Measurements from ENCODE around the gene COL7A1.

COL7A1 gene

GRCh38 chr3:48519277-48519643 lies 75.9 kb downstream of the COL7A1 start:
- H3K79me2 ChIP-seq (ENCODE audit: control insufficient read depth, insufficient read depth, low read length, poor library complexity) = no peaks in the 10 kb centered on the region
- DNase-seq = no peak
- no peak overlapping the region for H3K9ac ChIP-seq (ENCODE audit: low read length)
- H4K91ac ChIP-seq (ENCODE audit: low read depth, low read length) = no peak overlapping the region
- no peak overlapping the region for H3K27ac ChIP-seq (ENCODE audit: low read depth, low read length)
- no peak overlapping the region for H4K12ac ChIP-seq (ENCODE audit: low read depth, low read length)
- peaks cover 27 to 40% of the 10 kb centered on the region in 2 experiments for H3K36me3 ChIP-seq (ENCODE audit: control insufficient read depth in 1 of 2, insufficient read depth in 2 of 2, low read length in 2 of 2)
- H3K4me2 ChIP-seq (ENCODE audit: low read length) = no peak overlapping the region
- no peak overlapping the region for H3K18ac ChIP-seq (ENCODE audit: low read length)
- H2AFZ ChIP-seq (ENCODE audit: insufficient read depth, low read length, poor library complexity) = no peak overlapping the region
- H2AK5ac ChIP-seq (ENCODE audit: low read length) = no peak overlapping the region
- no peaks in the 10 kb centered on the region for H3K79me1 ChIP-seq (ENCODE audit: low read length)
- H3K4me3 ChIP-seq (ENCODE audit: low read depth, low read length) = no peak overlapping the region
- no peak overlapping the region for H2BK5ac ChIP-seq (ENCODE audit: low read depth, low read length, poor library complexity)
- no peak overlapping the region for H2BK120ac ChIP-seq (ENCODE audit: insufficient read depth, low read length, poor library complexity)
- no peaks in the 10 kb centered on the region for H3K9me3 ChIP-seq (ENCODE audit: insufficient read depth, low read depth, low read length)
- no peaks in the 10 kb centered on the region for H3K27me3 ChIP-seq (ENCODE audit: insufficient read depth, low read length)
- no peaks in the 10 kb centered on the region for H3K4me1 ChIP-seq (ENCODE audit: control insufficient read depth in 1 of 2, insufficient read depth in 2 of 2, low read length in 2 of 2)
- no peak overlapping the region for H4K8ac ChIP-seq (ENCODE audit: low read depth, low read length)
- H2BK12ac ChIP-seq (ENCODE audit: low read length) = no peak overlapping the region
- H3K14ac ChIP-seq (ENCODE audit: low read length) = no peak overlapping the region
- no peak overlapping the region for H3K4ac ChIP-seq (ENCODE audit: low read depth, low read length)
- WGBS (ENCODE audit: extremely low coverage, insufficient coverage, insufficient read length) = no CpG with 5 or more reads among the region's 9 CpGs
- H3K23ac ChIP-seq (ENCODE audit: low read length) = no peak overlapping the region

GRCh38 chr3:48518638-48519276 lies 76.4 kb downstream of the COL7A1 start:
- no peak overlapping the region for H4K91ac ChIP-seq (ENCODE audit: low read depth, low read length)
- H3K79me2 ChIP-seq (ENCODE audit: control insufficient read depth, insufficient read depth, low read length, poor library complexity) = no peaks in the 10 kb centered on the region

GRCh38 chr3:48518069-48518468 lies 77.1 kb downstream of the COL7A1 start:
- no peak overlapping the region for H3K23ac ChIP-seq (ENCODE audit: low read length)
- no CpG with 5 or more reads among the region's 6 CpGs for WGBS (ENCODE audit: extremely low coverage, insufficient coverage, insufficient read length)
- H3K27ac ChIP-seq (ENCODE audit: low read depth, low read length) = no peak overlapping the region
- H2AFZ ChIP-seq (ENCODE audit: insufficient read depth, low read length, poor library complexity) = no peak overlapping the region
- H3K4me1 ChIP-seq (ENCODE audit: control insufficient read depth in 1 of 2, insufficient read depth in 2 of 2, low read length in 2 of 2) = no peaks in the 10 kb centered on the region
- DNase-seq = no peak
- no peak overlapping the region for H4K8ac ChIP-seq (ENCODE audit: low read depth, low read length)
- H3K79me1 ChIP-seq (ENCODE audit: low read length) = no peaks in the 10 kb centered on the region
- H4K12ac ChIP-seq (ENCODE audit: low read depth, low read length) = no peak overlapping the region
- no peak overlapping the region for H3K4me2 ChIP-seq (ENCODE audit: low read length)
- H4K91ac ChIP-seq (ENCODE audit: low read depth, low read length) = no peak overlapping the region
- H3K4me3 ChIP-seq (ENCODE audit: low read depth, low read length) = no peak overlapping the region
- no peak overlapping the region for H2BK120ac ChIP-seq (ENCODE audit: insufficient read depth, low read length, poor library complexity)
- H3K18ac ChIP-seq (ENCODE audit: low read length) = no peak overlapping the region
- no peak overlapping the region for H2AK5ac ChIP-seq (ENCODE audit: low read length)
- H3K4ac ChIP-seq (ENCODE audit: low read depth, low read length) = no peak overlapping the region
- no peak overlapping the region for H2BK5ac ChIP-seq (ENCODE audit: low read depth, low read length, poor library complexity)
- H2BK12ac ChIP-seq (ENCODE audit: low read length) = no peak overlapping the region
- no peaks in the 10 kb centered on the region for H3K9me3 ChIP-seq (ENCODE audit: insufficient read depth, low read depth, low read length)
- no peak overlapping the region for H3K9ac ChIP-seq (ENCODE audit: low read length)
- no peaks in the 10 kb centered on the region for H3K27me3 ChIP-seq (ENCODE audit: insufficient read depth, low read length)
- H3K36me3 ChIP-seq (ENCODE audit: control insufficient read depth in 1 of 2, insufficient read depth in 2 of 2, low read length in 2 of 2) = peaks cover 21 to 32% of the 10 kb centered on the region in 2 experiments
- no peak overlapping the region for H3K14ac ChIP-seq (ENCODE audit: low read length)
- H3K79me2 ChIP-seq (ENCODE audit: control insufficient read depth, insufficient read depth, low read length, poor library complexity) = no peaks in the 10 kb centered on the region

More at GRCh38 chr3:48518638-48519276, 76.4 kb downstream of the COL7A1 start:
- Histone ChIP-seq H3K18ac (ENCODE audit: low read length) (no peak overlapping the region), H2BK120ac (ENCODE audit: insufficient read depth, low read length, poor library complexity) (no peak overlapping the region), H4K8ac (ENCODE audit: low read depth, low read length) (no peak overlapping the region), H3K4me2 (ENCODE audit: low read length) (no peak overlapping the region), H3K4me3 (ENCODE audit: low read depth, low read length) (no peak overlapping the region), H3K23ac (ENCODE audit: low read length) (no peak overlapping the region), H2AK5ac (ENCODE audit: low read length) (no peak overlapping the region), H2BK12ac (ENCODE audit: low read length) (no peak overlapping the region), H2AFZ (ENCODE audit: insufficient read depth, low read length, poor library complexity) (no peak overlapping the region), H3K27ac (ENCODE audit: low read depth, low read length) (no peak overlapping the region), H4K12ac (ENCODE audit: low read depth, low read length) (no peak overlapping the region), H3K4ac (ENCODE audit: low read depth, low read length) (no peak overlapping the region), H3K79me1 (ENCODE audit: low read length) (no peaks in the 10 kb centered on the region), H3K4me1 (ENCODE audit: control insufficient read depth in 1 of 2, insufficient read depth in 2 of 2, low read length in 2 of 2) (no peaks in the 10 kb centered on the region), H3K14ac (ENCODE audit: low read length) (no peak overlapping the region), H3K36me3 (ENCODE audit: control insufficient read depth in 1 of 2, insufficient read depth in 2 of 2, low read length in 2 of 2) (peaks cover 25 to 37% of the 10 kb centered on the region in 2 experiments), H3K9ac (ENCODE audit: low read length) (peak overlapping the region; percentile 0), H3K27me3 (ENCODE audit: insufficient read depth, low read length) (no peaks in the 10 kb centered on the region), H3K9me3 (ENCODE audit: insufficient read depth, low read depth, low read length) (no peaks in the 10 kb centered on the region), H2BK5ac (ENCODE audit: low read depth, low read length, poor library complexity) (no peak overlapping the region)
- no peak for DNase-seq
- WGBS (ENCODE audit: extremely low coverage, insufficient coverage, insufficient read length) = no CpG with 5 or more reads among the region's 12 CpGs

GRCh38 chr3:48516571-48516970 lies 78.6 kb downstream of the COL7A1 start:
- Histone ChIP-seq H3K9me3 (ENCODE audit: insufficient read depth, low read depth, low read length) (no peaks in the 10 kb centered on the region), H3K4me1 (ENCODE audit: control insufficient read depth in 1 of 2, insufficient read depth in 2 of 2, low read length in 2 of 2) (no peaks in the 10 kb centered on the region), H2BK120ac (ENCODE audit: insufficient read depth, low read length, poor library complexity) (no peak overlapping the region), H4K12ac (ENCODE audit: low read depth, low read length) (no peak overlapping the region), H2BK5ac (ENCODE audit: low read depth, low read length, poor library complexity) (no peak overlapping the region), H2AFZ (ENCODE audit: insufficient read depth, low read length, poor library complexity) (no peak overlapping the region), H3K36me3 (ENCODE audit: control insufficient read depth in 1 of 2, insufficient read depth in 2 of 2, low read length in 2 of 2) (peaks cover 18 to 24% of the 10 kb centered on the region in 2 experiments), H3K79me1 (ENCODE audit: low read length) (no peaks in the 10 kb centered on the region), H4K91ac (ENCODE audit: low read depth, low read length) (no peak overlapping the region), H2BK12ac (ENCODE audit: low read length) (no peak overlapping the region), H3K9ac (ENCODE audit: low read length) (no peak overlapping the region), H4K8ac (ENCODE audit: low read depth, low read length) (no peak overlapping the region), H3K23ac (ENCODE audit: low read length) (no peak overlapping the region), H3K4ac (ENCODE audit: low read depth, low read length) (no peak overlapping the region), H3K79me2 (ENCODE audit: control insufficient read depth, insufficient read depth, low read length, poor library complexity) (no peaks in the 10 kb centered on the region), H3K27ac (ENCODE audit: low read depth, low read length) (no peak overlapping the region), H3K4me2 (ENCODE audit: low read length) (no peak overlapping the region), H2AK5ac (ENCODE audit: low read length) (no peak overlapping the region), H3K4me3 (ENCODE audit: low read depth, low read length) (no peak overlapping the region), H3K27me3 (ENCODE audit: insufficient read depth, low read length) (no peaks in the 10 kb centered on the region), H3K14ac (ENCODE audit: low read length) (no peak overlapping the region), H3K18ac (ENCODE audit: low read length) (no peak overlapping the region)
- DNase-seq = no peak
- no CpG with 5 or more reads among the region's 8 CpGs for WGBS (ENCODE audit: extremely low coverage, insufficient coverage, insufficient read length)
